ENCODE data around the gene MCM6. TPM values are rescaled to one million over a fixed set of nuclear protein-coding genes. Genes with fewer than 3 reads are reported as not detected.

The MCM6 gene
- total and polyA plus RNA-seq, 2 experiments from 2014 or later: 74.7 to 133 TPM

GRCh38 chr2:135925571-135925970, 49.3 kb upstream of the MCM6 start (continued):
- TF ChIP-seq ZNF462 (CRISPR knock-in tag; IDR thresholded peaks at IDR 0.05) (no peak), CTCF (conservative IDR thresholded peaks at IDR 0.05; ENCODE audit: low read depth in 2 of 2) (no peak), JUNB (IDR thresholded peaks at IDR 0.05; ENCODE audit: unreplicated experiment) (no peak)

GRCh38 chr2:135916207-135916606, 40.0 kb upstream of the MCM6 start:
- H3K36me3 Mint-ChIP-seq (ENCODE audit: low read depth): peaks cover 3% of the 10 kb centered on the region; the same call in 2 of the 3 replicates
- Histone ChIP-seq H4K20me1 (replicated peaks; ENCODE audit: insufficient read depth) (no peaks in the 10 kb centered on the region), H3K27ac (ENCODE audit: low read depth) (no peak overlapping the region), H3K36me3 (ENCODE audit: insufficient read depth) (no peaks in the 10 kb centered on the region), H3K27me3 (ENCODE audit: insufficient read depth) (no peaks in the 10 kb centered on the region), H3K4me3 (no peak overlapping the region), H3K4me1 (ENCODE audit: insufficient read depth) (peaks cover 2% of the 10 kb centered on the region; the same call in 1 of the 2 replicates), H3K79me2 (replicated peaks; ENCODE audit: insufficient read depth) (no peaks in the 10 kb centered on the region), H3K4me2 (no peak overlapping the region), H3K9me2 (ENCODE audit: insufficient read depth) (no peaks in the 10 kb centered on the region), H3F3A (replicated peaks; ENCODE audit: low read depth) (no peaks in the 10 kb centered on the region), H2AFZ (no peak overlapping the region)
- no peak overlapping the region for H3K27ac Mint-ChIP-seq
- H3K4me1 Mint-ChIP-seq: peaks cover 2% of the 10 kb centered on the region; the same call in 1 of the 3 replicates
- H3K27me3 Mint-ChIP-seq (ENCODE audit: insufficient read depth, low read depth, poor library complexity): no peaks in the 10 kb centered on the region
- DNase-seq (ENCODE audit: low spot score) (peak; percentile 50), ATAC-seq (no peak)
- no peaks in the 10 kb centered on the region for H3K9me3 Mint-ChIP-seq
- TF ChIP-seq CREB1 (CRISPR knock-in tag; IDR thresholded peaks at IDR 0.05; ENCODE audit: low read depth) (no peak), EZH2phosphoT487 (IDR thresholded peaks at IDR 0.05; ENCODE audit: unreplicated experiment) (no peak), REST (IDR thresholded peaks at IDR 0.05; ENCODE audit: unreplicated experiment) (no peak), STAT1 (IDR thresholded peaks at IDR 0.05; ENCODE audit: unreplicated experiment) (no peak), CTCF (conservative IDR thresholded peaks at IDR 0.05; ENCODE audit: low read depth in 2 of 2) (peak in 1 of 2 experiments; percentile 62; a peak in 3 of 4 replicates), ZNF114 (CRISPR knock-in tag; IDR thresholded peaks at IDR 0.05) (no peak), ETS1 (IDR thresholded peaks at IDR 0.05) (no peak), NANOG (IDR thresholded peaks at IDR 0.05; ENCODE audit: borderline replicate concordance) (no peak)
- no peak overlapping the region for H3K4me3 Mint-ChIP-seq
